Aorta (tissue), 5 donors: ENCODE results near the gene DTX3. TPM values are rescaled to one million over a fixed set of nuclear protein-coding genes. Genes with fewer than 3 reads are reported as not detected.

Experiments
- ATAC-seq: fragments of 200-7000 bp; cut with Tn5 transposase; one replicate; pipeline ENCODE4 v1.9.1; 2022; ENCODE audit warnings: moderate library complexity; ENCODE audit not compliant: low FRiP score
- DNase-seq, 2 donors: peaks; one replicate each; pipeline ENCODE4 v3.0.0-alpha.2; 2020
- H3K27ac ChIP-seq, 2 donors: one replicate each; pipeline ENCODE4 v1.5.1; 2013; ENCODE audit warnings: low read length in 2 of 2, mild to moderate bottlenecking in 2 of 2, moderate library complexity in 2 of 2, control low read depth in 1 of 2, inconsistent platforms in 1 of 2, low read depth in 1 of 2
- H3K27me3 ChIP-seq, 2 donors: one replicate each; pipeline ENCODE4 v1.6.1; 2013; ENCODE audit warnings: control low read depth in 1 of 2, low read length in 1 of 2, mild to moderate bottlenecking in 1 of 2, moderate library complexity in 1 of 2; ENCODE audit not compliant: insufficient read depth in 2 of 2, control insufficient read depth in 1 of 2
- H3K36me3 ChIP-seq, 2 donors: one replicate each; pipeline ENCODE4 v1.6.1; 2013; ENCODE audit warnings: control low read depth in 1 of 2, low read length in 1 of 2, mild to moderate bottlenecking in 1 of 2; ENCODE audit not compliant: insufficient read depth in 2 of 2, control insufficient read depth in 1 of 2
- H3K4me1 ChIP-seq, 2 donors: one replicate each; pipeline ENCODE4 v1.6.1; 2013; ENCODE audit warnings: low read length in 2 of 2, control low read depth in 1 of 2, mild to moderate bottlenecking in 1 of 2, moderate library complexity in 1 of 2; ENCODE audit not compliant: insufficient read depth in 2 of 2, control insufficient read depth in 1 of 2
- H3K4me3 ChIP-seq, 2 donors: one replicate each; pipeline ENCODE4 v1.5.1; 2013; ENCODE audit warnings: low read length in 2 of 2, control low read depth in 1 of 2, mild to moderate bottlenecking in 1 of 2
- H3K9me3 ChIP-seq: one replicate; pipeline ENCODE4 v1.6.1; 2013; ENCODE audit warnings: mild to moderate bottlenecking, low read length; ENCODE audit not compliant: control insufficient read depth
- WGBS, 2 donors: extraction: QIAGEN DNeasy Blood & Tissue Kit; methylation state at CpG; one replicate each; pipeline ENCODE4 v1.1.7; 2013; 5-methylcytosine and 5-hydroxymethylcytosine counted together
- intact Hi-C, 2 donors: fragments of 100-400 bp; cut with DNase I; formaldehyde crosslinking; loops; one replicate each; pipeline versions ENCODE4 v1.14.2 to v1.15.0; 2022
- polyA plus RNA-seq, 2 donors: library from polyadenylated mRNA; stranded (reverse); fragments of 200-250 nt; gene quantifications; one replicate each; pipeline ENCODE4 v1.2.3, GENCODE V29; 2013
- total RNA-seq, 2 donors: library from RNA; stranded (reverse); fragmentation: NEBNext Ultra II Directional; extraction: Animal tissue kit (Norgen Biotek cat#: 25700); gene quantifications; one replicate each; pipeline ENCODE4 v1.2.1, GENCODE V29; 2021
- donor health status: healthy with polysubstance abuse.
- donor health status: Bipolar disorder and iron deficiency.
- donor health status: DM: no; HTN: no; CAD: no.
- donor health status: DM: no; HTN: no; CAD: no.
- donor health status: DM: yes; HTN: yes; CAD: no.

Gene DTX3
- total and polyA plus RNA-seq, 4 donors, result 14.0 to 123 (median 47.3) TPM

GRCh38 chr12:57624441-57625220, 20.0 kb downstream of the DTX3 start:
- Histone ChIP-seq H3K4me3 (no peak overlapping the region), H3K27me3 (no peaks in the 10 kb centered on the region), H3K9me3 (no peaks in the 10 kb centered on the region), H3K36me3 (no peaks in the 10 kb centered on the region), H3K4me1 (no peaks in the 10 kb centered on the region), H3K27ac (no peak overlapping the region)
- ATAC-seq (no peak), DNase-seq (no peak)
- 87 to 90% methylated on average over 8 of the region's 8 CpGs for WGBS, 2 donors
- intact Hi-C loops, result no loop called here

GRCh38 chr12:57625261-57626032, 20.8 kb downstream of the DTX3 start:
- H3K36me3 ChIP-seq, result no peaks in the 10 kb centered on the region
- DNase-seq (no peak), ATAC-seq (no peak)
- H3K27me3 ChIP-seq, result no peaks in the 10 kb centered on the region
- no peak overlapping the region for H3K27ac ChIP-seq
- H3K4me1 ChIP-seq, result no peaks in the 10 kb centered on the region
- no peak overlapping the region for H3K4me3 ChIP-seq
- no peaks in the 10 kb centered on the region for H3K9me3 ChIP-seq
- WGBS, 2 donors, result 89 to 91% methylated on average over 12 of the region's 12 CpGs
- intact Hi-C loops, result no loop called here

GRCh38 chr12:57626111-57626920, 21.7 kb downstream of the DTX3 start:
- intact Hi-C loops, result no loop called here
- Histone ChIP-seq H3K4me3 (no peak overlapping the region), H3K27me3 (no peaks in the 10 kb centered on the region), H3K9me3 (no peaks in the 10 kb centered on the region), H3K4me1 (no peaks in the 10 kb centered on the region), H3K27ac (no peak overlapping the region), H3K36me3 (no peaks in the 10 kb centered on the region)
- DNase-seq (no peak), ATAC-seq (no peak)
- 80 to 82% methylated on average over 13 of the region's 13 CpGs for WGBS, 2 donors

GRCh38 chr12:57626921-57627445, 22.4 kb downstream of the DTX3 start:
- DNase-seq (no peak), ATAC-seq (no peak)
- no peaks in the 10 kb centered on the region for H3K36me3 ChIP-seq
- H3K4me3 ChIP-seq, result no peak overlapping the region
- intact Hi-C loops, result no loop called here
- H3K9me3 ChIP-seq, result no peaks in the 10 kb centered on the region
- 70 to 74% methylated on average over 9 of the region's 9 CpGs for WGBS, 2 donors
- H3K4me1 ChIP-seq, result no peaks in the 10 kb centered on the region
- no peaks in the 10 kb centered on the region for H3K27me3 ChIP-seq
- H3K27ac ChIP-seq, result no peak overlapping the region

GRCh38 chr12:57627501-57628279, 23.1 kb downstream of the DTX3 start:
- H3K9me3 ChIP-seq, result no peaks in the 10 kb centered on the region
- DNase-seq (no peak), ATAC-seq (no peak)
- intact Hi-C loops, result no loop called here
- no peaks in the 10 kb centered on the region for H3K4me1 ChIP-seq
- 36 to 45% methylated on average over 57 to 67 of the region's 67 CpGs for WGBS, 2 donors
- H3K4me3 ChIP-seq, result no peak overlapping the region
- no peak overlapping the region for H3K27ac ChIP-seq
- H3K27me3 ChIP-seq, result no peaks in the 10 kb centered on the region
- no peaks in the 10 kb centered on the region for H3K36me3 ChIP-seq

- no peak for DNase-seq
- intact Hi-C loops, result no loop called here
- Histone ChIP-seq H3K27ac (no peak overlapping the region), H3K36me3 (no peaks in the 10 kb centered on the region), H3K4me1 (no peaks in the 10 kb centered on the region), H3K9me3 (no peaks in the 10 kb centered on the region), H3K27me3 (no peaks in the 10 kb centered on the region), H3K4me3 (no peak overlapping the region)
- no peak for ATAC-seq
- 87 to 90% methylated on average over 29 of the region's 29 CpGs for WGBS, 2 donors
These were observed 23.9 kb downstream of the DTX3 start for GRCh38 chr12:57628280-57629191.

GRCh38 chr12:57629897-57630471, 25.4 kb downstream of the DTX3 start:
- ATAC-seq (no peak), DNase-seq (no peak)
- intact Hi-C loops, result no loop called here
- Histone ChIP-seq H3K27me3 (no peaks in the 10 kb centered on the region), H3K36me3 (no peaks in the 10 kb centered on the region), H3K4me1 (no peaks in the 10 kb centered on the region), H3K27ac (no peak overlapping the region), H3K4me3 (no peak overlapping the region), H3K9me3 (no peaks in the 10 kb centered on the region)
- 93 to 97% methylated on average over 5 of the region's 5 CpGs for WGBS, 2 donors
